Dendritic cell treated with granulocyte-macrophage colony-stimulating factor and Interleukin-4, amounts not matched to agents 40 ng/mL and 50 ng/mL, for 4 days (primary cell): Measurements from ENCODE around the gene TMEM198.

ENCODE experiments used
- H3K27ac Mint-ChIP-seq: one replicate; pipeline ENCODE4 v1.8.0; 2022; ENCODE audit warnings: mild to moderate bottlenecking, mixed read lengths
- H3K27me3 Mint-ChIP-seq: one replicate; pipeline ENCODE4 v1.8.0; 2022; ENCODE audit warnings: mild to moderate bottlenecking, mixed read lengths
- H3K36me3 Mint-ChIP-seq: one replicate; pipeline ENCODE4 v1.8.0; 2022; ENCODE audit warnings: low read depth, mixed read lengths
- H3K4me1 Mint-ChIP-seq: one replicate; pipeline ENCODE4 v1.8.0; 2022; ENCODE audit warnings: low read depth, mixed read lengths
- H3K4me3 Mint-ChIP-seq: one replicate; pipeline ENCODE4 v1.8.0; 2022; ENCODE audit warnings: mild to moderate bottlenecking, moderate library complexity, mixed read lengths
- H3K9me3 Mint-ChIP-seq: one replicate; pipeline ENCODE4 v1.8.0; 2022; ENCODE audit warnings: mixed read lengths
- intact Hi-C: fragments of 100-400 bp; cut with micrococcal nuclease; formaldehyde crosslinking; loops from one replicate; pipeline ENCODE4 v1.15.0; 2022

The TMEM198 gene

DNA sequence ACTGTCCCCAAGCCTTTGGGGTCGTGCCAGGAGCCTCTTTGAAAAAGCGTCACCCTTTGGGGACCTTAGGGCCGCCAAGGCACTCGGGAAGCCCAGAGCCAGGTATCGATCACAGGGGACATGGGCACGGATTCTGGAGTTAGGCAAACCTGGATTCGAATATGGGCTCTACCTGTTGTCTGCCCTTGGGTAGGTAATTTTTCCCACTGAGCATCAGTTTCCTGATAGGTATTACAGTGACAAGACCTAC is 9.3 kb downstream of the TMEM198 start:
- Mint-ChIP-seq H3K36me3 (no peaks in the 10 kb centered on the region), H3K9me3 (no peaks in the 10 kb centered on the region), H3K4me3 (no peak overlapping the region), H3K4me1 (peaks cover 8% of the 10 kb centered on the region), H3K27ac (no peak overlapping the region), H3K27me3 (peaks cover 66% of the 10 kb centered on the region)
- intact Hi-C loops = no loop called here

DNA sequence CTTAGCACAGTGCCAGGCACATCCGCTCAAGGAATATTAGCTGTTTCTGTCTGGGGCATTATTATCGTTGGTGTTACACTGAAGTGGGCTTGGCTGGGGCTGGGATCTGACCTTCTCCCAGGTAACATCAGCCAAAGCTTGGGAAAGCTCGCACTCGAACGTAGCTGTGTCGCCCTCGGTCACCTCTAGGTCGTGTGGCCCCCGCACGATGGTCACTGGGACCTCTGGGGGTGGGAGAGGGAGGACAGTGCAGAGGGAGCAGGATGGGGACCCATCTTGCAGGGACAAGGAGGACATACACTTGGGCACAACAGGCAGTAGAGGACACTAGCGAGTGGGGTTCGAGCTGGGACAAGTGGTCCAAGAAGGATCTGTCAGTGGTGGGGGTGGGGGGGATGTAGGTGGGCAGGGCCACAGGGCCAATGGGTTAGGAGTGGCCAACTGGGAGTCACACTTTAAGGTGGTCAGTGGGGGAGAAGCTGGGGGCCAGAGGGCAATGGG is 9.7 kb downstream of the TMEM198 start:
- Mint-ChIP-seq H3K9me3 (no peaks in the 10 kb centered on the region), H3K4me1 (peaks cover 8% of the 10 kb centered on the region), H3K27ac (no peak overlapping the region), H3K36me3 (no peaks in the 10 kb centered on the region), H3K4me3 (no peak overlapping the region), H3K27me3 (peaks cover 63% of the 10 kb centered on the region)
- intact Hi-C loops = no loop called here

DNA sequence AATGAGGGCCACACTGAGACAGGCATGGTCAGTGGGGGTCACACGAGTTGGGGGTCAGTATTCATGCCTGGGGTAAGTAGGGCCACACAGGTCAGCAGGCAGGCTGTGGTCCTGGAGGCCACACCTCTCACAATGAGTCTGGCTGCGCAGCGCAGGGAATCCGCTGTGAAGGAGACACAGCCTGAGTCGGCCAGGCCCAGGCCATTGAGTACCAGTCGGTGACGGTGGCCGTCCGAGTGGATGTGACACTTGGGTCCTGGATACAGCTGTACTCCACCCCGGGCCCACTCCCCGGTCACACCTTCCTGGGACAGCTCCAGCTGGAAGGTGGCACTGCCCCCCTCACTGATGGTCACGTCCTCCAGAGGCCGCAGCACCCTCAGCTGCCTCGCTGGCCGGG is 10.5 kb downstream of the TMEM198 start:
- no peaks in the 10 kb centered on the region for H3K9me3 Mint-ChIP-seq

DNA sequence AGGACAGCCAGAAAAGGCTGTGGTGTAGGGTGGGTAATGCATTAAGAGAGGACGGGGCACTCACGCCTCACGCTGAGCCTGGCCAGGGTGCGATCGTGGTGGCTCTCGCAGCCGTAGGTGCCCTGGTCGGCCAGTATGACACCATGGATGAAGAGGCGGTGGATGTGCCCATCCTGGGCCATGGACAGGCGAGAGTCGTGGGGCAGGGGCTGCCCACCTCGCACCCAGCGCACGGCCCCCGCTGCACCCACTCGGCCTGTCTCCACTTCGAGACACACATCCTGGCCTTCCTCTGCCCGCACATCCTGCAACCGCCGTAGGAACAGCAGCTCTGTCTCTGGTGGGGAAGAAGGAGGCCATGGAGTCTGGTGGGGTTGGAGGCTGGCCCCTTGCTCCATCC is 12.1 kb downstream of the TMEM198 start:
- intact Hi-C loops = no loop called here
- Mint-ChIP-seq H3K4me3 (no peak overlapping the region), H3K4me1 (peaks cover 8% of the 10 kb centered on the region), H3K36me3 (no peaks in the 10 kb centered on the region), H3K27me3 (peaks cover 38% of the 10 kb centered on the region), H3K9me3 (no peaks in the 10 kb centered on the region), H3K27ac (no peak overlapping the region)

More for the DNA sequence above, 10.5 kb downstream of the TMEM198 start:
- intact Hi-C loops = no loop called here
- H3K27ac Mint-ChIP-seq = no peak overlapping the region
- peaks cover 54% of the 10 kb centered on the region for H3K27me3 Mint-ChIP-seq
- no peaks in the 10 kb centered on the region for H3K36me3 Mint-ChIP-seq
- no peak overlapping the region for H3K4me3 Mint-ChIP-seq
- H3K4me1 Mint-ChIP-seq = peaks cover 8% of the 10 kb centered on the region

DNA sequence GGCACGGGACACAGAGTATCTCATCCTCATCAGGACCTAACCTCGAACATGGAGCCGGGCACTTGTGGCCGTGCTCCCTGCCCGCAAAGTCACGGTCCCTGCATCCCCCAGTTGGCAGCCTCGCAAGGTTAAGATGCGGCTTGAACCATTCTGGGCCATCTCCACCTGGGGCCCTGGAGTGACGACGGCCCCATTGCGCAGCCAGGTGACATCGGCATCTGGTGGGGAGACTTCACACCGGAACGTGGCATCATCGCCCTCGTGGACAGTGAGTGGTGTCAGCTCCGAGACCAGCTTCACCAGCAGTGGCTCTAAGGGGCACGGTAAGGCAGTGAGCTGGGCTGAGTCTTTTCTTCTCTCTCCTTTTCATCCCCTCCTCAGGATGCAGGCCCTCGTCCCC is 12.6 kb downstream of the TMEM198 start:
- Mint-ChIP-seq H3K9me3 (no peaks in the 10 kb centered on the region), H3K27ac (no peak overlapping the region), H3K4me1 (peaks cover 8% of the 10 kb centered on the region), H3K27me3 (peaks cover 34% of the 10 kb centered on the region), H3K4me3 (no peak overlapping the region), H3K36me3 (no peaks in the 10 kb centered on the region)
- intact Hi-C loops = no loop called here

DNA sequence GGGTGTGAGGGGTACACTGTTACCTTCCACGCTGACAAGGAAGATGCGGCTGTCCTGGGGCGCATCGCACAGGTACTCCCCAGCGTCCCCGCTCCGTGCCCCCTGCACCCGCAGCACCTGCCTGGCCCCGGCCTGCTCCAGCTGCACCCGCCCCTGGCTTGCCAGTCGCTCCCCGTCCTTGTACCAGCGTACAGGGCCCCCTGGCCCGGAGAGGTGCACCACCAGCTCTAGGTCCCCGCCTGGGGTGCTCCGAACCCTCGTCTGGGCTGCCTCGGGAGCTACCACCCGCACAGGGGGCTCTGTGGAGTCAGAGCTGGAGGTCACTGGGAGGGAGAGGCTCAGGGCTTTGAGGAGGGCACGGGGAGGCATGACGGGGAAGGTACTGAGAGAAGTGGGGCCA is 13.5 kb downstream of the TMEM198 start:
- no peaks in the 10 kb centered on the region for H3K4me1 Mint-ChIP-seq
- peaks cover 25% of the 10 kb centered on the region for H3K27me3 Mint-ChIP-seq
- H3K36me3 Mint-ChIP-seq = no peaks in the 10 kb centered on the region
- intact Hi-C loops = no loop called here
- no peak overlapping the region for H3K4me3 Mint-ChIP-seq
- no peaks in the 10 kb centered on the region for H3K9me3 Mint-ChIP-seq
- H3K27ac Mint-ChIP-seq = no peak overlapping the region

DNA sequence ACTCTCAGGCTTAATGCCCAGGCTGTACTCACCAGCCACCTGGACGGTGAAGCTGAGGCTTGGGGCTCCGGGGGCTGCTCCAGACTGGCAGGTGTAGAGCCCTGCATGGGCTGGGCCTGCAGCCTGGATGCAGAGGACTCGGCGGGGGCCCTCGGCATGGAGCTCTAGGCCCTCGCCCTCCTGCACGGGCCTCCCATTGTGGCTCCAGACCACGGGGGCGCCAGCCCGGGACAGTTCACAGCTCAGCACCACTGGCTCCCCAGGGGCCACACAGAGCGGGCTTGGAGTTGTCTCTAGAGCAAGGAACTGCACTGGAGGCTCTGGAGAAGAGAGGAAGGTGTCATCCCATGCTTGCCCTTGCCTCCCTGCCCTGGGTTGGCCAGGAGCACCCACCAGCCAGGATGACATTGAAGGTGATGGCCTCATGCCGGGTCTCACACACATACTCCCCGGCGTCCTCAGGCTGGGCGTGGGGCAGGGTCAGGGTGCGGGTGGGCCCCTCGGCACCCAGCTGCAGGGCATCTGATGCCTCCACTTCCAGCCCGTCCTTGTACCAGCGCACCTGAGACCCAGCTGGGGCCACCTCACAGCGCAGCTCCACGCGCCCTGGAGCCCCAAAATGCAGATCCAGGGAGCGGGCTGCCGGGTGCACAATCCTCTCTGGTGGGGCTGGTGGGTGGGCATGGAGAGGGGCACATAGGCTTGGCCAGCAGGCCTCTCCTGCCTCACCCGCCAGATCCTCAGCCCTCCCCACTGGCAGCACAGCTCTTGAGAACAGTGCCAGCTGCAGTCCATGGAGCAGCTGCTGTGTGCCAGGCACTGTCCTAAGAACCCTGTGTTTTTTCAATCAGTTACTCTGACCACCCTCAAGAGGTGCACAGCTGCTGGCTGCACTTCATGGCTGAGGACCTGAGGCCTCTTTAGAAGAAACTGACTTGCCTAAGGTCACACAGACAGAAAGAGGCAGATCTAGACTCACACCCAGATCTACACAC is 14.3 kb downstream of the TMEM198 start:
- Mint-ChIP-seq H3K9me3 (no peaks in the 10 kb centered on the region), H3K4me1 (no peaks in the 10 kb centered on the region), H3K4me3 (no peak overlapping the region), H3K27me3 (peaks cover 18% of the 10 kb centered on the region), H3K36me3 (no peaks in the 10 kb centered on the region), H3K27ac (no peak overlapping the region)
- intact Hi-C loops = no loop called here

DNA sequence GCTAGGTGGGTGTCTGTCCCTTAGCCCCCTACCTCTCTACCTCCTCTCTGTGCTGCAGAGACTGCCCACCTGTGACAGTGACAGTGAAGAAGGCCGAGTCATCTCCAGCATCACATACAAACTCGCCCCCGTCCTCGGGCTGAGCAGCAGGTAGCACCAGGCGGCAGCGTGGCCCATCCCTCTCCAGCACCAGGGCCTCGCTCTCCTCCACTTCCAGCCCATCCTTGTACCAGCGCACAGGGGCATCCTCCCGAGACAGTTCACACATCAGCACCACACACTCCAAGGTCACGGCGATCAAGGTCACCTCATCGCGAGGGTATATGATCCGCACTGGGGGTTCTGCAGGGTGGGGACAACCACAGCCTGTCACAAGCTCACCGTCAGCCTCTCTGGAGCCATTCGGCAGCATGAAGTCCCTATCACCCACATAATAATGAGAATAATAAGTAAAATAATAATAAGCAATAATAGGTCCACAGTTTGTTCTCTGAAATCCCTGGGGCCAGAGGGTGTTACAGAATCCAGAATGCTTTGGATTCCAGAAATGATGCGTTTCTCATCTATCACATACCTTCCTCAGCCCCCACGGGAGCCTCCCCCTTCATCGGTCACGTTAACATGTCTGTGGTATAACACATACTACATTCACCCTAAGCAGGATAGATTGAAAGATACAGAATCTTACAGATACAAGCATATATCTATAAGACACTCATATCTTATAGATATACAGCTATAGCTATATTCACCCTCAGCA is 15.5 kb downstream of the TMEM198 start:
- Mint-ChIP-seq H3K9me3 (no peaks in the 10 kb centered on the region), H3K27me3 (peaks cover 5% of the 10 kb centered on the region), H3K27ac (no peak overlapping the region), H3K36me3 (no peaks in the 10 kb centered on the region), H3K4me3 (no peak overlapping the region), H3K4me1 (no peaks in the 10 kb centered on the region)
- intact Hi-C loops = no loop called here

DNA sequence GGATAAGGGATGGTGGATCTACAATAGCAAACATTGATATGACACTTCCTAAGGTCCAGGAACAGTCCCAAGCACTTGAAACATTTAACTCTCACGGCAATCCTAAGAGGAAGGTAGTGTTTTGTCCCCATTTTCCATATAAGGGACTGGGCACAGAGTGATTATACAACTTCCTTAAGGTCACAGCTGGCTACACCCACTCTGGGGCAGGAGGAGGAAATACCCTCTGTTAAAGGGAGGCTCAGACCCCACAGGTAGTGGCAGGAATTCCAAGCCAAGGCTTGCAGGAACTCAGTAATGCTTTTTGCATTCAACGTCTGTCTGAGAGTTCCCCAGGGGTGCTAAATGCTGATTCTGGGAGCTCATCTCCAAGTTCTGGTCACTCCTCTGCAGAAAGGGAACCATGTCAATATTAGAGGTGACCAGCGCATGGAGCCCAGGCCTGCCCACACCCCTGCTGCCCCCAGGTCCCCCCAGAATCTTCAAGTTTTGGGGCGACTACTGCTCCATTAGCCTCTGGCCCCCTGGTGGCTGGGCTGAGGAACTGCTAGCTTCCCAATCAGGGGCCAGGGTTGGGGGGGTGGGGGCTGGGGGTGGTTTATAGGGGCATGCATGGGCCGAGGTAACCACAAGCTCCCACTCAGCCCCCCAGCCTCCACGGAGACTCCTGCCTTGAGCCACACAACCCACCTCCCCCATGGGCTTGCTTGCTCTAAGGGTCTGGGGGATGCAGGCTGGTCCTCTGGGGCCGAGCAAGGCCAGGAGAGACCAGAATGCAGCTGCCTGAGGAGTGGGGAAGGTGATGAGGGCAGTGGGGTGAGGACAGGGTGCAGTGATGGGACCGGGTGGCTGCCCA is 16.4 kb downstream of the TMEM198 start:
- intact Hi-C loops = no loop called here
- Mint-ChIP-seq H3K4me3 (no peak overlapping the region), H3K27me3 (no peaks in the 10 kb centered on the region), H3K36me3 (no peaks in the 10 kb centered on the region), H3K27ac (no peak overlapping the region), H3K4me1 (no peaks in the 10 kb centered on the region), H3K9me3 (no peaks in the 10 kb centered on the region)

DNA sequence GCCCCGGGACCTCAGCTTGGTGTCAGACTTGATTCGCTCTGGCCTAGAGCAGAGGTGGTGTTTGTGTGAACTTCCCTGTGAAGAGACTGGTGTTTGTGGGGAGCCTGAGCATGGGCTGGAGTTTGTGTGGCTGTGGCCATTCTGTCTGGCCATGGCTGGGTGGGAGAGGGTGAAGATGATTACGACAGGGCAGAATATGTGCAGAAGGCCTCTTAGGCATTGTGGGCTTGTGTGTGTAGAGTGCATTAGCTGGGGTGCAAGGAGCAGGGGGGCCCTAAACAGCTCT is 17.0 kb downstream of the TMEM198 start:
- no peak overlapping the region for H3K4me3 Mint-ChIP-seq
- H3K4me1 Mint-ChIP-seq = no peaks in the 10 kb centered on the region
- H3K27me3 Mint-ChIP-seq = no peaks in the 10 kb centered on the region
- intact Hi-C loops = no loop called here
- no peaks in the 10 kb centered on the region for H3K9me3 Mint-ChIP-seq
- no peak overlapping the region for H3K27ac Mint-ChIP-seq
- no peaks in the 10 kb centered on the region for H3K36me3 Mint-ChIP-seq

DNA sequence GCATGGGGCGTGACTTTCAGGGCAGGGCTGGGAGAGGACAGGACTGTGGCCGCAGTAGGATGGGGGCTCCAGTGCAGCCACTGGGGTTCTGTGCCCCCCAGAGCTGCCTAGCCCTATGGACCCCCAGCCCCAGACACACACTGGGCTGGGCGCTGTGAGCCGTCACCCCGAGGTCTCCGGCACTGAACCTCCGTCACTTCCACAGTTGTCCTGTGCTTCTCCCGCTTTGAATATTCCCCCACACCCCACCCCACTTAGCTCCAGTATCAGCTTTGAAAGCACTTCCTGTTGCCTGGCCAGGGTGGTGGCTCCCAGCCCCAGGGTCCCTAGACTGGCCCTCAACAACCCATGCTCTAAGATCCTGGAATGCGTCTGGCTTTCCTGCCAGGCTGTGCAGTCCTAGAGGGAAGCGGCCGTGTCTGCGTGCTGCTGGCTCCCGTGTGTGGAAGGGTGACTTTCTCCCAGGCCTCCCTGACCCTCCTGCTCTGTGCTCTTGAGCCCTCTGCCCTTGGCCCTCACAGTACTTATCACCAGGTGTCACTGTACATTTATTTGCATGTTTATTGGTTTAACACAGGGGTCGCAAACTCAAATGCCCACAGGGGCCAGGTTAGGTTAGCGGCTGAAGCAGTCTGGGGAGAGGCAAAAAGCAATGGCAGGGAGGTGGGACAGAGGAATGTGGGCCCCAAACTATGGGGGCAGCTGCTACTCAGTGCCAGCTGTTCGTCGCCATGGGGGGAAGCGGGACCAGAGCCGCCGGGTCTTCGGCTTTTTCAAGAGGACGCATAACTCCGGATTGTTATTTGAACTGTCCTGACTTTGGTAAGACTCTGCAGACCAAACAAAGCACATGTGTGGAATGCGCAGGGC is 17.6 kb downstream of the TMEM198 start:
- no peak overlapping the region for H3K27ac Mint-ChIP-seq
- intact Hi-C loops = no loop called here
- H3K4me3 Mint-ChIP-seq = no peak overlapping the region
- H3K36me3 Mint-ChIP-seq = no peaks in the 10 kb centered on the region
- H3K4me1 Mint-ChIP-seq = no peaks in the 10 kb centered on the region
- H3K9me3 Mint-ChIP-seq = no peaks in the 10 kb centered on the region
- no peaks in the 10 kb centered on the region for H3K27me3 Mint-ChIP-seq

DNA sequence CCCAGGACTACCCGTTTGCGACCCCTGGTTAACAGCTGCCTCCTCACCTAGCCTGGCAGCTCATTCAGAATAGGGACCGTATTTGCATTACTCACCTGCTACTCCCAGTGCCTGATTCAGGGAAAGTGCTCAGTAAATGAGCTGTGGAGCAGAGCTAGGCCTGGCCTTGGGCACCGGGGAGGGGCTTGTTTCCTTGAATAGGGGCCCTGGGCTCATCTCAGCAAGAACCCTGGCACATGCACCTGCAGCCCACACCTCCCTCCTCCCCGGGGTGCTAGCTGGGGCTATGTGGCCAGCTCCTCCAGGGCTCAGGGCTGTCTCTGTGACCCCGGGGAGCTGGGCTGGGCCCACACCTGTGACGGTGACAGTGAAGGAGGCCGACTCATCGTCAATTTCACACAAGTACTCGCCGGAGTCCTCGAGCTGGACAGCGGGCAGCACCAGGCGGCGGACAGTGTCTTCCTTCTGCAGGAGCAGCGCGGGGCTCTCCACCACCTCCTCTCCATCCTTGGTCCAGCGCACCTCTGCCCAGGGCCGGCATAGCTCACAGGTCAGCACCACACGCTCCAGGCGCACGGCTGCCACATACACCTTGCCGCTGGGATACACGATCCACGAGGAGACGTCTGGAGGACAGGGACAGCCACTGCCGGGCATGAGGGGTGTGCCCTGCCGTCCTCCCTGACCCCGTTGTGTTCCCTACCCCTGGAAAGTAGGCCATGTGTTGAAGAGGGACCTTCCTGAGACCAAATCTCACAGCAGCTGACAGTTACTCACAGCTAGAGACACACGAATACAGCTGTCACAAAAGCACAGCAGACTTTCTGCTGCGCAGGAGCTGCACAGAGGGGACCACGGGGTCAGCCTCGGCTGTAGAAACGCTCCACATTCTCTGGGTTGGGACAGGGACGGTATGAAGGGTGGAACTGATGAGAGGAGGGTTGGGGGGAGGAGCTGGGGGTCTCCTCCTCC is 18.5 kb downstream of the TMEM198 start:
- no peak overlapping the region for H3K4me3 Mint-ChIP-seq
- no peaks in the 10 kb centered on the region for H3K9me3 Mint-ChIP-seq
- no peaks in the 10 kb centered on the region for H3K36me3 Mint-ChIP-seq
- H3K27me3 Mint-ChIP-seq = no peaks in the 10 kb centered on the region
- H3K27ac Mint-ChIP-seq = no peak overlapping the region
- no peaks in the 10 kb centered on the region for H3K4me1 Mint-ChIP-seq
- intact Hi-C loops = no loop called here
